Measurements from ENCODE around the gene C19orf53.
"Not testable (repeated sequence)": the region's sequence is repeated elsewhere in the genome, so short reads cannot be mapped to it uniquely, and the experiment has no call there.

Gene C19orf53

GRCh38 chr19:13764101-13764807 lies 10.0 kb upstream of the C19orf53 start, which contains the start of gene MRI1:
MRI1 (plus strand) TSS chr19:13764522; CDS start chr19:13764589, 67 bp downstream.
- peak; percentile 29 for DNase-seq (ENCODE audit: low spot score)

DNA sequence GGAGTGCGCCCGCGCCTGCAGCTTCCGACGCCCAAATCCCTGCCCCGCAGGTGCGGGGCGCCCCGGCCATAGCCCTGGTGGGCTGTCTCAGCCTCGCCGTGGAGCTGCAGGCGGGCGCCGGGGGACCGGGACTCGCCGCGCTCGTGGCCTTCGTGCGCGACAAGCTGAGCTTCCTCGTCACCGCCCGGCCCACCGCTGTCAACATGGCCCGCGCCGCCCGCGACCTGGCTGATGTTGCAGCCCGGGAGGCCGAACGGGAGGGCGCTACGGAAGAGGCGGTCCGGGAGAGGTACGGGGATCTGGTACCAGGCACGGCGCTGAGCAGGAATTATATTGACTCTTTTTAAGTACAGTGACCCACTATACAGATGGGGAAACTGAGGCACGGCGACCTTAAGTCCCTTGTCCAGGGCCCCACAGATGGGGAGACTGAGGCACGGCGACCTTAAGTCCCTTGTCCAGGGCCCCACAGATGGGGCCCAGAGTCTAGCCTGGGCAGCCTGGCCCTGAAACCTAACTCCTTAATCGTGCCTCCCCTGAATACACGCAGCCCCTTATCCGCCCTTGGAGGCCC lies 9.3 kb upstream of the C19orf53 start:
- no peak for DNase-seq (ENCODE audit: low spot score)

DNA sequence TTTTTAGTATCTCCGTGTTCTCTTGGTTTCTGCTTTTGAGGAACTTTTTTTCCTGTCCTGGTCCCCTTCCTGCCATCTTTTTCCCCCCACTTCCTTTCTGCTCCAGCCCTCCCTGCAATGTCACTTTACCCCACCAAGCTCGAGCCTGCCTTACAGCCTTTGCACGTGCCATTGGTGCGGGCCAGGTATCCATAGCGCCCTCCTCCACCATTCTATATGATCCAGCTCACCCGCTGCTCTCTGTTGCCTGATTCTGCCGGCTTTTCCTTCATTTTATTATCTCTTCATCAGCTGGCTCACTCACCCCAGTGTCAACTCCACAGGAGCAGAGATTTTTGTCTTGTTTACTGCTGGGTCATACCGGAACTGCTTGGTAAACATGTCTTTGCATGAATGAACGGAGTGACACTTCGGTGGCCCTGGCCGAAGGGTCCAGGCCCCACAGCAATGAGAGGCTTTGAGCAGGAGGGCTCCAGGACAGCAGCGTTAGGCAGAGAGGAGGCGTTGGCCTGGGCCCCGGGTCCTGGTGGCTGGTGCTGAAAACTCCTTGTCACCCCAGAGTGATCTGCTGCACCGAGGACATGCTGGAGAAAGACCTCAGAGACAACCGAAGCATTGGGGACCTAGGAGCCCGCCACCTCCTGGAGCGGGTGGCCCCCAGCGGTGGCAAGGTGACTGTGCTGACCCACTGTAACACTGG lies 8.7 kb upstream of the C19orf53 start:
- no peak for DNase-seq (ENCODE audit: low spot score)

GRCh38 chr19:13766095-13766481 lies 8.2 kb upstream of the C19orf53 start:
- DNase-seq (ENCODE audit: low spot score), result no peak

GRCh38 chr19:13768510-13768909 lies 5.7 kb upstream of the C19orf53 start:
- no peak for DNase-seq (ENCODE audit: low spot score)

- no peak for DNase-seq (ENCODE audit: low spot score)
Measured at GRCh38 chr19:13770013-13770635, 4.1 kb upstream of the C19orf53 start.

DNA sequence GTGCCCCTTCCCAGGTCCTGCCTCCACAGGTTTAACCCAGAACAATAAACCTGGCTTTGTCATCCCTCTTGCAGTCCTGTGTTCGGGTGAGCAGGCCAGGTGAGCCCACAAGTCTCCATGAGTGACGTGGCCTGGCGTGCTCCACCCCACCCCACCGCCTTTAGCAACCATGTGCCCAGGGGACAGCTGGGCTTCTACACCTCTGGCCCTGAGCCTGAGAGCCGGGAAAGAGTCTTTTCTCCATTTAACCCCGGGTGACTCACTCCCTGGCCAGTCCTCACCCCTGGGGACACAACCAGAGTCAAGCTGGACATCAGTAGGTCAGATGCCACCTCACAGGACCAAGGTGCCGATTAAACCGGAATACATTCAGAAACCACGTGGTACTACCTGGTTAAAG lies 4.1 kb downstream of the C19orf53 start:
- no peak for DNase-seq (ENCODE audit: low spot score)

- DNase-seq (ENCODE audit: low spot score), result no peak
Measured at GRCh38 chr19:13778847-13779246, 4.6 kb downstream of the C19orf53 start.

DNA sequence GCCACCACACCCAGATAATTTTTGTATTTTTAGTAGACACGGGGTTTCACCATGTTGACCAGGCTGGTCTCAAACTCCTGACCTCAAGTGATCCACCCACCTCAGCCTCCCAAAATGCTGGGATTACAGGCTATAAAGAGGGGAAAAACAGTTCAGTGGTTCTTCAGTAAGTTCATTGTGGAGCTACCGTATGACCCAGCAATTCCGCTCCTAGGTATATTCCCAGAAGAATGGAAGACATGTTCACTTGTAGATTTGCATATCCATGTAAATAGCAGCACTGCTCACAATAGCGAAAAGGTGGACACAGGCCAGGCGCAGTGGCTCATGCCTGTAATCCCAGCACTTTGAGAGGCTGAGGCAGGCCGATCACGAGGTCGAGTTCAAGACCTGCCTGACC lies 5.5 kb downstream of the C19orf53 start:
- DNase-seq (ENCODE audit: low spot score), result not testable (repeated sequence)

DNA sequence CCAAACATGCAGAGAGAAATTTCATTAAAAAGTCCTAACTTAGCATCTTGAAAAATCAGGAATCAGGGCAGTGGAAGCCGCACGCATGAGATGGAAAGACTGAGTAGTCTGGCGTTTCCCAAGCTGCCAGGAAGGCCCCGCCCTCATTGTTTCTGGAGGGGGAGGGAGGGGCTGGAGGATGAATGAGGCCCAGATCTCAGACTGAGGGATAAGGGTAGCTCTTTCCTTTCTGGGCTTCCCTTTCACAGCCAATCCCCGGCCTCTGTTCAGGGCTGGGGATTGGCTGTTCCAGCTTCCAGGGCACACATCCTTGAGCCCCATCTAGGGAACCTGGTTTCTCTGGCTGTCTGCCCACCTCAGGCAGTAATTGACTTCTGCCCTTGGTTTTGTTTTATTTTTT lies 7.3 kb downstream of the C19orf53 start:
- DNase-seq (ENCODE audit: low spot score), result no peak

DNA sequence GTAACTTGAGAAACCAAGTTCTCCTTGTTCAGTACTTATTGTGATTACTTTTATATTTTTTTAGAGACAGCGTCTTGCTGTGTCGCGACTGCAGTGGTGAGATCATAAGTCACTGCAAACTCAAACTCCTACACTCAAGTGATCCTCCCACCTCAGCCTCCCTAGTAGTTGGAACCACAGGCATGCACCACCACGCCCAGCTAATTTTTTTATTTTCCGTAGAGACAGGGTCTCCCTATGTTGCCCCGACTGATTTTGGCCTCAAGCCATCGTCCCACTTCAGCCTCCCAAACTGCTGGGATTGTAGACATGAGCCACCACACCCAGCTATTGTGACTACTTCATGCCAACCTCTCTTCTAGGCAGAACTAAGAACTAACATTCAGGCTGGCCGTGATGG lies 8.3 kb downstream of the C19orf53 start:
- no peak for DNase-seq (ENCODE audit: low spot score)

- no peak for DNase-seq (ENCODE audit: low spot score)
Measured at GRCh38 chr19:13783565-13784500, 9.6 kb downstream of the C19orf53 start.

DNA sequence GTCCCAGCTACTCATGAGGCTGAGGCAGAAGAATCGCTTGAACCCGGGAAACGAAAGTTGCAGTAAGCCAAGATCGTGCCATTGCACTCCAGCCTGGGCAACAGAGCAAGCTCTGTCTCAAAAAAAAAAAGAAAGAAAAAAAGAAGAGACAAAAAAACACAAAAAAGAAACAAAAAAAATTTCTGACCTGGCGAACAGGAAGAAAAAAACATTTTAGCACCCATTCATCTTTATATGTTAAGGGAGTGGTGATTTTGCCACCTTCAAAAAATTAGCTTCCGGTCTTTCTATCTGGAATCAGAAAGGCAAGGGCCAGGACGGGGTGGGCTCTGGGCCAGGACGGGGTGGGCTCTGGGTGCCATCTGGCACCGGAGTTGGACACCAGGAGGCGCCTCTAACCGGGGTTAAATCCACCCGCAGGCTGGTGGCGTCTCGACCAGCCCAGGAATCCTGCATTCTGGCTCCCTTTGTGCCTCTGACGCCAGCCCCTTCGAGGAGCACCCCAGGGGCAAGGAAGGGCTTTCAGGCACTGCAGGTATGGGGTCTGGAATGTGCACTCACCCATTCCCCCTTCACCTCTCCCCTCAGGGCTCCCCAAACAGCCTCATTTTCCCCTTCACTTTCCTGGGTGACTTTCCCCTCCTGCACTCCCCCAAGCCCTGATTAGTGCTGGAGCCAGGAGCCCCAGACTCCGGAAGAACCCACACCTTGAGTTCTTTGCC lies 10.6 kb downstream of the C19orf53 start:
- DNase-seq (ENCODE audit: low spot score), result peak; percentile 65

DNA sequence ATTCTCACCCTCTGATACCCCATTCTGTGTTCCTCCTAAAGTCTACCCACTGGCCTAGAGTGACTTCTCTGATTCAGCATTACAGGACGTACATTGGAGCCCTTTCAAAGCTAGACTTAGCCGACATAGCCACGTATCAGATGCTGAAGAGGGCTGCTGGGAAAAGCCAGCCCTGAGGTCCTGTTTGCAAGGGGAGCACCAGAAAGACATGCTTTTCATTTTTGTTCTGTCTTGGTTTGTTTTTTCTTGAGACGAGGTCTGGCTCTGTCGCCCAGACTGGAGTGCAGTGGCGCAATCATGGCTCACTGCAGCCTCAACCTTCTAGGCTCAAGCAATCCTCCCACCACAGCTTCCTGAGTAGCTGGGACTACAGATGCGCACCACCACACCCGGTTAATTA lies 14.7 kb downstream of the C19orf53 start:
- no peak for DNase-seq (ENCODE audit: low spot score)

DNA sequence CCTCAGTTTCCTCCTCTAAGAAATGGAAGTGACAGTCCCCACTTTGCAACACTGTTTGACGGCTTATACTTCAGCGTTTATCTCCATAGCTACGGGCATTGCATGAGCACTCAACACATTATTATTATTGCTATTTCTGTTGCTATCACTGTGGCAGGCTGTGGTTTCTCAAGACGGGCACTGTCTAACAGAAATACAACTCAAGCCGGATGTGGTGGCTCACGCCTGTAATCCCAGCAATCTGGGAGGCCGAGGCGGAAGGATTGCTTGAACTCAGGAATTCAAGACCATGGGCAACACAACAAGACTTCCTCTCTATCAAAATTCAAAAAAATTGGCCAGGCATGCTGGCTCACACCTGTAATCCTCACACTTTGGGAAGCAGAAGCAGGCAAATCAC lies 16.1 kb downstream of the C19orf53 start:
- DNase-seq (ENCODE audit: low spot score), result no peak

GRCh38 chr19:13793317-13793716 lies 19.1 kb downstream of the C19orf53 start:
- DNase-seq (ENCODE audit: low spot score), result not testable (repeated sequence)

DNA sequence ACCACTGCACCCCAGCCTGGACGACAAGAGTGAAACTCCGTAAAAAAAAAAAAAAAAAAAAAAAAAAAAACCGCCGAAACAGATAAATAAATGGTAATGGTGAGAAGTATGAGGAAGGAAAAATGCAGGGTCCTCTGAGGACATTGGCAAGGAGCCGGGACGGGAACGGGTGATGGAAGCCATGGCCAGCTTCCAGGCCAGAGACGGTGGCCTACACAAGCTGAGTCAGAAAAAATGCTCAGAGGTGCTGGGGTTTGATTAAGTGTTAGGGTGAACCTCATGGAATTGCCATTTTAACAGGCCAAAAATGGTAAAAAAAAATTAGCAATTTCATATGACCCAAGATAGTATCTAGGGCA lies 20.1 kb downstream of the C19orf53 start:
- peak; percentile 50 for DNase-seq (ENCODE audit: low spot score)

DNA sequence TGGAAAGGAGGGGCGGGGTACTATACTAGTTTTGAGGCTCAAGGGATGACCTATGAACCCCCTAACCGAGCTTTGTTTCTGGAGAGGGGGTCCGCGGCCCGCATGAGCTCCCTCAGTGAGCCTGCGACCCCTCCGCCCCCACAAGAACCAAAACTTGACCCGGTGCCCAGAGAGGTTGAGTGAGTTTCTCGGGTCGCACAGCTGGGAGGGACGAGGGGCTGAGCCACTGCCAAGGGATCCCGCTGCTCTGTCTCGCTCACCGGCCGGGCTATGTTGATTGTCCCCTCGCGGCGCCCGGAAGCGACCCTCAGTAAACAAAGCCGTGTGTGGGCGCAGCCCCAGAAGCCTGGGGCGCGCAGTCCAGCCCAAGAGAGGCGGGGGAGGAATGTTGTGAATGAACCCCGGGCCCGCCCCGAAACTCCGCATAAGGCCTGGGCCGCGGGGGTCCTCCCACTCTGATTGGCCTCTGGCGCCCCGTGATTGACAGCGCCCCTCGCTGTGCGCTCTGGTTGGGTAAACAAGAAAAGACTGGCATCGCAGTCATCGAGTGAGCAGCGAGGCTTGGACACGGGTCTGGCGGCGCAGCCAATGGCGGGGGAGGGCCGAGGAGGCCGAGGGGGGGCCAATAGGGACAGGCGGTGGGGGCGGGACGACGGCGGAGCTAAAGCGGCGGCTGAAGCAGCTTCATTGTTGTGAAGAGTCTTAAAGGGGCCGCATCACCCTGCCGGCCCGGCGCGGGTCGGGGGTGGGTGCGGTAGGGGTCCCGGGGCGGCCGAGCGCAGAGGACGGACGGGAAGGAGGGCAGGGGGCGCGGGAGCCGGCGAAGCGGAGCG lies 20.7 kb downstream of the C19orf53 start, which contains the start of gene ZSWIM4:
Gene ZSWIM4, plus strand, starts transcription at position 687 of the 833 bp plus-strand sequence. CDS start 206 bp downstream, outside the sequence.
- peak; percentile 97 for DNase-seq (ENCODE audit: low spot score)

DNA sequence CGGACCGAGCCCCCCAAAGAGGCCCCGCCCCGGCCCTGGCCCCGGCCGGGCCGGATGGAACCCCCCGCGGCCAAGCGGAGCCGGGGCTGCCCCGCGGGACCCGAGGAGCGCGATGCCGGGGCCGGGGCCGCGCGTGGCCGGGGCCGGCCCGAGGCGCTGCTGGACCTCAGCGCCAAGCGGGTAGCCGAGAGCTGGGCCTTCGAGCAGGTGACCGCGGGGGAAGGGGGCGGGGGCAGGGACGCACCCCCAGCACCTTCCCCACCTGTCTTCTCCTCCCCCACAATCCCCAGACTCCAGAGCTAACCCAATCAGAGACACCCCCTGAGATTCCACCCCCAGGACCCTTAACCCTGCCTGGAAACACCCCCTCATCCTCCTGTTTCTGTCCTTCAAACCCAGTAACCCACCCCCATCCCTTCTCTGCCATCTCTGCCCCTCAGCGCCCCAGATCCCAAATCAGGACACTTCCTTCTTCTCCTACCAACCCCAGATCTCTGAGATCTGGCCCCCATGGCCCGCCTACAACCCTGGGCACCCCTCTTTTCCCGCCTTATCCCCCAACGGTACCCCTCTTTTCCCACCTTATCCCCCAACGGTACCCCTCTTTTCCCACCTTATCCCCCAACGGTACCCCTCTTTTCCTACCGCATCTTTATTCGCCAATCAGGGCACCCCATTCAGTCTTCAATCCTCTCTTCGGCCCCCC lies 21.5 kb downstream of the C19orf53 start:
- DNase-seq (ENCODE audit: low spot score), result no peak

Measured in hematopoietic multipotent progenitor cell treated with erythropoietin and hydrocortisone succinate and interleukin-3 and kit ligand, for 15 days (in vitro differentiated cells).